Stimulated activated CD8-positive, alpha-beta memory T cell treated with anti-CD3 and anti-CD28 coated beads, Interleukin-12 subunit alpha, Interleukin-12 subunit beta, amount 100 ng/mL, for 4 hours (primary cell): ENCODE measurements around the gene KRT6B.

Source experiments
- DNase-seq: peaks from one replicate; pipeline ENCODE4 v3.0.0-alpha.2; 2020; ENCODE audit warnings: low read depth

KRT6B gene

DNA sequence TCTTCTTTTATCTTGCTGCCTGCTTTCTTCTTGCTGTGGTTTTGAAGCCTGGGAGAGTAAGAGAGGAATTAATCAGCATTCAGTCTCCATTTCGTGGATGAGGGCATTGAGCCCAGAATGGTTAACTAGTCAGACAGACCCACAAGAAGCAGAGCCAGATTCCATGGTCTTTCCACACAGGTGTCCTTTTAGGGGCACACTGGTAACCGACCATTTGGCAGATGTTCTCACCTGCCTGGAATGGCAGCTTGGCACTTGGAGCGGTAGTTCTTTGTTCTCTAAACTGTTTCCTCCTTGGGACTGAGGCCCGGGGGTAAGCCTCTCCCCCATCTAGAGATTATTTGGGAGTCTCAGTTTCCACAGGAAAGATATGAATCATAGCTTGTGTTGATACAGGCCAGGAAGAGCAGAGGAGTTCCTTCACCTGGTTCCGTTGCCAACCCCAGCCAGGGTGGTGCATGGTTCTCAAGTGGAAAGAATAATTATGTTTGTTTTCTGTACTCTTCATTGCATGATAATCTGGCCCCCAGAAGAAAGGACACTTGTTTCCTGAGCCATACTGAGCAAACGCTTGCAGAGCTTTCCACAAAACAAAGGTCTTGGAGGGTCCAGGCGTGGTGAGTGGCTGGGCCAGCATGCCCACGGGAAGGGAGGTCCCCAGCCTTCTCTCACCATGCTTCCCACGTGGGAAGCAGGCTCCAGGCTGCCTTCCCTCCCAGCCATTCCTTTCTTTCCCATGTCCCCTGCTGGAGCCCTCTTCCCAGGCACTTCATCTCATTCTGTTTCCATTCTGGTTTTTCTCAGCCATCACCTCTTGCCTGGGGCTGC is 15.7 kb downstream of the KRT6B start:
- DNase-seq: no peak

- DNase-seq: no peak
Observed at GRCh38 chr12:52435659-52435999, 16.3 kb downstream of the KRT6B start.

DNA sequence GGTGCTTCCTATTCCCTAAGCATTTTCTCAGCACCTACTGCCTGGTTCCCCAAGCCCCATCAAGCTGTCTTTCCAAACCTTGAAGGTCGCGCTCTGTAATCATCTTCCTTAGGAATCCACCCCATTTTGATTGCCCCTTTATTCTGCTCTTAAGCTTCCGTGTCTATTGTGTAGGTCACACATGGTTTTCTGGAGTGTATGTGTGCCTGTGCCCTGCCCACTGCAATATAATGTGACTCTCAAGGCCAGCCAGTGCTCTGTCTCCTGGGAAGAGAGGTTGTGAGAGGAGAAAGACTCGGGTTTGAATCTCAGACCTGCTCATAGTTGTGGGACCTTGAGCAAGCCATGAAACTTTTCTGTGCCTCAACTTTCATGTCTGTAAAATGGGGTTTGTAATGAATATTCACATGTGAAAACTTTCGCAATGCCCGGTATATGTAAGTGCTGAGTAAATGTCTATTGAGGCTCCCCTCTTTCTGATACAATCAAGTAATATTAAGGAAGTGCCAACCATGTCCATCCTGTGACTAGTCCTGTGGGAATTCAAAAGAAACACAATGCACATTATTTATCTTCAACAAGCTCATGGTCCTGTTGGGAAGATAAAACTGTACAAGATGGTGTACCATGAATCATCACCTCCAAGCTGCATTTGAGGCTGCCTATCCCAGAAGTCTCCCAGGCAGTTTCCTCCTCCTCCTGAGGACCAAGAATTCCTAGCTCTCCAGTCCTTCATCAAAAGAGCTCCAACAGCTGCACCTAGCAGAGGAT is 17.0 kb downstream of the KRT6B start:
- no peak for DNase-seq

GRCh38 chr12:52434081-52434733 is 17.7 kb downstream of the KRT6B start, which contains the start of gene KRT75:
KRT75 (minus strand) TSS chr12:52434371; CDS start chr12:52434304, 67 bp downstream.
- no peak for DNase-seq

GRCh38 chr12:52433501-52434080 is 18.4 kb downstream of the KRT6B start:
- DNase-seq: no peak

GRCh38 chr12:52432559-52433207 is 19.3 kb downstream of the KRT6B start:
- no peak for DNase-seq

DNA sequence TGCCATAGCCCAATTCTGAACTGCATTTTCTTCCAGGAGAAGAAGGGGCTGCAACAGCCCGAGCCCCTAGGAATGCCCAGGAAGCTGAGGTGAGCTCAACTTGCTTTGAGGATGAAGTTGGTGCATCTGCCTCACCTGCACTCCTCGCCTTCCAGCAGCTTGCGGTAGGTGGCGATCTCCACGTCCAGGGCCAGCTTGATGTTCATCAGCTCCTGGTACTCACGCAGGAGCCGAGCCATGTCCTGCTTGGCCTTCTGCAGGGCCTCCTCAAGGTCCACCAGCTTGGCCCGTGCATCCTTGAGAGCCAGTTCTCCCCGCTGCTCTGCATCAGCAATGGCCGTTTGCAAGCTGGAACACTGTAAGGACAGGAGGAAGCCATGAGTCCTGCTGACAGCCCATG is 23.8 kb downstream of the KRT6B start:
- no peak for DNase-seq

GRCh38 chr12:52427083-52427482 is 24.9 kb downstream of the KRT6B start:
- DNase-seq: no peak

DNA sequence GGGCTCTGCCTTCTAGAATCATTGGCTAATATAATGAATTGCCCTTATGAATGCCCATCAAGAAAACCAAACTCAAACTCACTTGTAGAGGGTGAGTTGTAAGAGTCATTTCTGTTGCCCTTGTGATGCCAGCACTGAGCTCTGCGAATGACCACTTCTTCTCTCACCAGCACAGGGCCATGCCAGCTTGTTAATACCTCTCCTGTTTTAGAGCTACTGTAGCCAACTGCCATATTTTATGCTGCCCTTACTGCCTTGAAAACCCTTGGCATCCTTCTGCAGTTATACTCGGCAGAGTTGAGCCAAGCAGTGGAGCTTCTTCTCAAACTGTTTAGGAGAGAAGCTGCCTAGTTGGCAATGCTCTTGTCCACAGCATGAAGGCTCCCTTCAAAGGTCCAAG is 25.9 kb downstream of the KRT6B start:
- DNase-seq: no peak

- DNase-seq: no peak
Observed at GRCh38 chr12:52425466-52425865, 26.5 kb downstream of the KRT6B start.

DNA sequence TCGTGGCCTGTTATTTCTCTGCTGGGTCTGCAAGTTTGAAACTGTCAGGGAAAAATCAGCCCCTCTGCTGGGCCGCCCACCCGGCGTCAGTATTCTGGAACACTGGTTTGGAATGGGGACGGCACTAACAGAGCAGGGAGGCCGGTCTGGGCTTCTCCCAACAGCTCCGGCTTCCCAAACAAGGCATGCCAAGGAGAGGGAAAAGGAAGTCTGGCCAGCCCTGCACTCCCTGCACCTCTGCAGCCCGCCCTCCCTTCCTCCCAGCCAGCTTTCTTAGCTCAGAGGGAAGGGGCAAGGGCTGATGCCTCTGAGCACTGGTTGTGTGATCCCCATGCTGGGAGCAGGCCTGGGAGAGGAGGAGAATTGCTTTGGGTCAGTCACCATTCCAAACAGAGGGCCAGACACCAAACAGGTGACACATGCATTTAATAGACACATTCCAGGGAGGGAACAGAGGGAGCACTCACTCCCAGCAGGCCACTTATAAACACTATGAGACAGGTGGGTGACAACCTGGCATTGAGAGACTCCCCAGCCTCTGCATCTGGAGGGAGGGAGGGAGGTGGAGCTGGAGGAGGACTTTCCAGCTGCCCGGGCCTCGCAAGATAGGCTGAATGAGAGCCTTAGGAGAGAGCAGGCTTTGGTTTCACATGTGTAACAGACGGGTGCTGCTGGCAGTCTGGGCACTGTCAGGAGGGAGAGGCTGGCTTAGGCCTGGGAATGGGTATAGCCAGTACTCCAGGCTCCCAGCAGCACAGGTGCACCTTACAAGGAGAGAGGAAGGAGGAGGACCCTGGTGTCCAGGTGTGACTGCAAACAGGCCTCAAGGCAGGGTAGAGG is 28.1 kb downstream of the KRT6B start:
- DNase-seq: no peak

DNA sequence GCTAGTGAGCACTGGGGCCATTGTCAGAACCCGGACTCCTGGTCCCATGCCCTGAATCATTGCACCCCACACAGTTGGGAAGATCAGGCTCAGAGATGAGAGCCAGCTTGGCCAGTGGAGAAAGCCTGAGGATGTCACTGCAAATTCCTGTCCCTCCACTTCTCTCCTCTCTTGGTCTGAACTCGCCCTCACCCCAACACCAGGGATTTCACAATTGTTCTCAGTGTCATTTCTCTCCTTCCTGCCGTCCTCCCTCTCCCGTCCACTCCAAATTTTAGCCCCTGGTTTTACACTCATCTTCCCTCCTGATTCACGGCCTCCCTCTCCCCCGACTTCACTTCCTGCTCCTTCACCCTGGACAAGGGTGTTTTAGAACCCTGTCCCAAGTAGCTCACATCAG is 28.9 kb downstream of the KRT6B start:
- no peak for DNase-seq

DNA sequence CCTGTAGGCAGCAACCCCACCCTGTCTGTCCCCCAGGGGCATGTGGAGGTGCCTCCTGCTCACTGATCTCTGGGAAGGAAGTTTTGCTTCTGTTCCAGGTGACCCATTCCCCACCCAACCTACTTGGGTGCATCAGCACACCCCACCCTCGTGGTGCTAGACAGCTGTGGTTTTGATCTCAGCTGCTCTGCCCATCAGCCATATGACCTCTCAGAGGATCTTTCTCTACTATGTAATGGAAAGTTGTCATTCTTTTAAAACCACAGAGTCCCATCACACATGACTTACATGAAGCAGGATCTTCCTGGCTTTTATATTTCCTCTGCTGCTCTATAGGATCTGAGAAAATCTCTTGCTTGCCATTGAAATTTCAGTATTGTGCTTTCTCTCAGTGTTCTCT is 32.3 kb downstream of the KRT6B start:
- DNase-seq: no peak

DNA sequence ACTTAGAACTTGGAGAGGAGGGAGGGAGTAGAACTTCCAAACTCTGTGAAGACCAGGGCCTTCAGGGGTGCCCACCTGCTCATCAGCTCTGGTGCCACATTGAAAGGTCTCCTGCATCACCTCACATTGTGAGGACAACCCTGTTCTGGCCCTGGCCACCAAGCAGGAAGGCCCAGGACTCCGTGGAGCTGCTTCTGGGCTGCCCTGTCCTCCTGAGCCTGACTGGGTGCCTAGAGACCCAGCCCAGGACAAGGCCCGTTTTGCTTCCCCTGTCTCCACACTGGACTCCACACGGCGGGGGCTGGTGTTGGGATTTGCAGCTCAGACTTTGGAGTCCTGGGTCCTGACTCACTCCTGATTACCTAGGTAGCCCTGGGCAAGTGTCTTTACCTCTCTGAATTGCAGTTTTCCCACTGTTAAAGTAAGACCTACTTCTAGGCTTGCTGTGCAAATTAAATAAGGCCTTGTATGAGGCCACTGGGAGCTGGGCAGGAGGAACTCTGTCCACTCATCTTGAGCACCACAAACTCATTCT is 33.3 kb downstream of the KRT6B start:
- DNase-seq: no peak

- no peak for DNase-seq
Observed at GRCh38 chr12:52417740-52418139, 34.2 kb downstream of the KRT6B start.

GRCh38 chr12:52416795-52417194 is 35.2 kb downstream of the KRT6B start:
- no peak for DNase-seq

- no peak for DNase-seq
Observed at GRCh38 chr12:52415870-52416750, 35.8 kb downstream of the KRT6B start.

GRCh38 chr12:52414936-52415335 is 37.0 kb downstream of the KRT6B start:
- DNase-seq: no peak

DNA sequence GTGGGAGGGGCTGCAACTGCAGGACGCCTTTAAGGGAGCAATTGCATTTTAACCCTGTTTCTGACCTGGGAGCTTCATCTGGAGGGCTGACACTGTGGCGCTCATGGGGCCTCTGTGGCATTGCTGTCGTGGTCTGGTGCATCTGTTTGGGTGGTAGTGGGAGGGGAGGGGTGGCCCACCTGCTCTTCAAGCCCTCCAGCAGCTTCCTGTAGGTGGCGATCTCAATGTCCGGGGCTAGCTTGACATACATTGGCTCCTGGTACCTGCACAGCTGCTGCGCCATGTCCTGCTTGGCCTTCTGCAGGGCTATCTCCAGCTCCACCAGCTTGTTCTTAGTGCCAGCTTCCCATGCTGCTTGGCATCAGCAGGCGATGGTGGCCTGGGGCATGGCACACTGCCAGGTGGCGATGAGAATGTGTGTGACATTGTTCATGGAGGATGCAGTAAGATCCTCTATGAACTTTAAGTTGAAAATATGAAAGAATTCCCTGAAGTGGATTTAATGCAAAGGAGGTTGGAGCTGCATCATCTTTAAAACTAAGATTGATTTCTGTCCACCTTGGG is 38.1 kb downstream of the KRT6B start:
- no peak for DNase-seq
